ENCODE results near the gene ARID1B. TPM values are rescaled to one million over a fixed set of nuclear protein-coding genes. Genes with fewer than 3 reads are reported as not detected.

Gene ARID1B
- total and polyA plus RNA-seq, 9 of the 15 experiments (the other 6 are each of a cell fraction or from before 2014, with no cell fraction given): 12.5 to 50.5 (median 25.8) TPM

- TF ChIP-seq MGA (IDR thresholded peaks at IDR 0.05) (no peak), LCOR (CRISPR knock-in tag; IDR thresholded peaks at IDR 0.05) (no peak), ZNF778 (CRISPR knock-in tag; IDR thresholded peaks at IDR 0.05) (no peak), XRCC5 (IDR thresholded peaks at IDR 0.05; ENCODE audit: low read depth, low read length) (no peak), THAP12 (CRISPR knock-in tag; IDR thresholded peaks at IDR 0.05) (no peak), NUFIP1 (IDR thresholded peaks at IDR 0.05; ENCODE audit: partially characterized antibody) (no peak), ZNF830 (CRISPR knock-in tag; IDR thresholded peaks at IDR 0.05) (no peak), EP300 (IDR thresholded peaks at IDR 0.05; ENCODE audit: low read length) (no peak)
Observed at GRCh38 chr6:157021993-157022740, 245.0 kb downstream of the ARID1B start (continued).
